Hematopoietic multipotent progenitor cell treated with erythropoietin and hydrocortisone succinate and interleukin-3 and kit ligand, for 17 days (in vitro differentiated cells): ENCODE data around the gene NTPCR.
"Not testable (repeated sequence)": the region's sequence is repeated elsewhere in the genome, so short reads cannot be mapped to it uniquely, and the experiment has no call there.

Source experiments
- DNase-seq: peaks from one replicate; pipeline ENCODE4 v3.0.0-alpha.2; 2015; ENCODE audit warnings: low spot score

NTPCR gene

DNA sequence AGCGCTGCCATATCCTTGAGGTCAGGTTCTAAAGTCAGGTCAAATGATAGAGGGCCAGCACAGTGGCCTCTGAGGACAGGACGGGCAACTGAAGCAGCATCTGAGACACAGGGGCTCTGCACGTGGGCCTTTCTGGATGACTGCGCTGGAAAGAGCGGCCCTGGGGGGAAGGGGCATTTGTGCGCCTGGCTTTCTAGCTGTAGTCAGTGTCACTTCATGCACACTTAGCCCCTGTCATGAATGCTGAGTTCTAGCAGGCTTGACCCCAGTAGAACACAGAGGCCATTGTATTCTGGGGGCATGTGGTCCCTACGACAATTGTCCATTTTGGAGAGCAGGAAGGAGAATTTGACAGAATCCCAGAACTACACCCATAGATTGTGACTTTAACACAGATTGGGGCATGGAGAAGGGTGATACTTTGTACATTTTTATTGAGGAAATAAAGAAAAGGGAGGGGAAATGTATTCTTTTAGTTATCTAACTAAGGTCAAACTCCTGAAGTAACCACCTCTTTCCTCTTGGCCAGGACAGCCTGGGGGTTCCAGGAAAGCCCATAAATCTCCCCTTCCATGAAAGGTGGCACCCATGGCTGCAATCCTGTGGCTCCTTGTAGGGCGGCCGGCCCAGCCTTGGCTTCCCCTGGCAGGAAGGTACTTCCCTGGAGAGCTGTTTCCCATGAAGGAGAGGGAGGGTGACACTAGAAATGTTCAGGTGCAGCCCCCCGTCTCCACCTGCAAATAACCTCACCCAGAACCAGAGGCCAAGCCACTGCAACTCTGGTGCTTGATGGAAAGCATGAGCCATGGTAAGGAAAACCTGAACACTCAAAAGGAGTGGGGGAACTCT is 34.4 kb downstream of the NTPCR start:
- DNase-seq = no peak

- no peak for DNase-seq
These were observed 35.6 kb downstream of the NTPCR start for GRCh38 chr1:232985882-232986526.

GRCh38 chr1:232986527-232986922 is 36.1 kb downstream of the NTPCR start:
- DNase-seq = no peak

- DNase-seq = no peak
These were observed 36.8 kb downstream of the NTPCR start for GRCh38 chr1:232987046-232987773.

GRCh38 chr1:232987774-232988140 is 37.3 kb downstream of the NTPCR start:
- DNase-seq = no peak

DNA sequence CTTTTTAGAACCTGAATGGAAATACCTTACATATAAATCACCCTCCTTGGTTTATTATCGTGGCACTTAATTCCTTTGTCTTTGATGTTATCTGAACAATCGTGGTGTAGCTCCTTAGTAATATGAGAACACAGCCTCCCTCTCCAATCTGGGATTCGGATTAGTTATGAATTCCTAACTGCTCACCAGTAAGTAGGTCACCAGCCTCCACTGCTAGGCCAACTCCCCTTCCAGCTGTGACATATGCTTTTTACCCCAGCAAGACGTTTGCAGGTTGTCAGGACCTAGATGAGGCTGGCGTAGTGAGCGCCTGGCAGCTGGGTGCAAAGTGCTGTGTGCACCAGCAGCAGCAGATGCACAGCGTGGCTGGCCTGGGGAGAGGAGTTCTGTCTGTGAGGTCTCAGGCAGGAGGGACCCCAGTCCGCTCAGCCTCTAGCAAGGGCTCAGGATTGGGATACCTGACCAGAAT is 38.2 kb downstream of the NTPCR start:
- no peak for DNase-seq

- DNase-seq = no peak
These were observed 40.0 kb downstream of the NTPCR start for GRCh38 chr1:232990176-232991128.

DNA sequence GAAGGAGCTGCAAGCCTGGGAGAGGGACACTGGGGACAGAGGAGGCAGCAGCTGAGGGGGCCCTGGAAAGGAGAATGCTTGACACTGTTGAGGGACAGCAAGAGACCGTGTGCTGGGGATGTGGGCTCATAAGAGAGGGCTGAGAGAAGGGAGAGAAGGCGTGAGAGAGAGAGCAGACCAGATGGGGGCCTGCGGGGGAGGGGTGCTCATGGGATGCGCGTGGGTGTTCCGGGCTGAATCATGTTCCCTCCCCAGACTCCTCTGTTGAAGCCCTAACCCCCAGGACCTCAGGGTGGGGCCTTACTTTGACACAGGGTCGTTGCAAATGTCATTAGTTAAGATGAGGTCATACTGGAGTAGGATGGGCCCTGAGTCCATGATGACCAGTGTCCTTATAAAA is 40.8 kb downstream of the NTPCR start:
- DNase-seq = no peak

DNA sequence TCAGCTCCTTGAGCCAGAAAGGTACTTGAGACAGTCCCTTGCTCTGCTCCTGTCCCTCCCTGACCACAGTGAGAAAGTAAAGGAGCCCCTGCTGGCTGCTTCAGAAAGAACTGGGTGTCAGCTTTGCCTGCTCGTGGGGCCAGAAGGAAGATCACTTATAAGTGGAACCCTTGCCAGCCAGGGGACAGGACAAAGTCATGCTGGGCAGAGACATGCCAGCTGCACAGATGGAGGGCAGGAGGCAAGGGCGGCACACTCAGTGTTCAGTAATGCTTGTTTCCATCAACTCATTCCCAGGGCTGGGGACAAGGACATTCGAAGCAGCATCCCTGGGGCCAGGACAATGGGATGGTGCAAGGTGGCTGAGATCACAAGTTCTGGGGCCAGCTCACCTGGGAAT is 41.8 kb downstream of the NTPCR start:
- no peak for DNase-seq

GRCh38 chr1:232993555-232993954 is 43.1 kb downstream of the NTPCR start:
- DNase-seq = no peak

DNA sequence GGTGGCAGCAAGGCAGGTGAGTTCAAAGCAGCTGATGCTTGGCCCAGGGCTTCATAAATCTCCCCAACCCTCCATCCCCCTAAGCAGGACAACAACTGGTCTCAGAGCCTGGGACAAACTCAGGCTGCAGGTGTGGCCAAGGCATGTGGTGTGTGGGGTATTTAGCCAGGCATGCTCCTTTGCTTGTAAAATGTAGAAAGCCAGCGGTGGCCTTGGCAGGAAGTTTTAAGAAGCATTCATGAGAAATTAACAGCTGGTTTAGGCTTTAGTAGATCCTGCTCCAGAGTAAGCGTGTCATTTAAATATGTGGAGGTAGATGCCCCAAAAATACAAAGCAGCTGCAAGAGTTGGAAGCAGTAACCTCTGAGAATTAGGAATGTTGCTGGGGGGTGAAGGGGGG is 44.8 kb downstream of the NTPCR start:
- no peak for DNase-seq

DNA sequence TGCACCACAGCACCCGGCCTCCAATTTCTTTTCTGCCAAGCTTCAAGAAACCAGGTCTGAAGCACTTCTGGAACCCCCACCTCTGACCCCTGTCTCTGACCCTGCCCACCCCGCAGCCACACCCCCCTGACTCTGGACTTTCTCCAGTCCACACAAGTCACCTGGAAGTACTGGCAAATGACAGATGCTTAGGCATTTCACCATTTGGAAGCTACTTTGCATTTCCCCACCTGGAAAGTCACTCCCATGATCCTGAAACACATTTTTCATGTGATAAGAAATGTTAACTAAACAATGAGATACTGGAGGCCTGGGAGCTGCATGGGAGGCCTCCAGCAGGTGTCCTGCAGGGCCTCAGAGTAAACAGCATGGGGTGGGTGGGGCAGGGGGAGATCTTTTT is 45.7 kb downstream of the NTPCR start:
- no peak for DNase-seq

- no peak for DNase-seq
These were observed 47.7 kb downstream of the NTPCR start for GRCh38 chr1:232998138-232998537.

DNA sequence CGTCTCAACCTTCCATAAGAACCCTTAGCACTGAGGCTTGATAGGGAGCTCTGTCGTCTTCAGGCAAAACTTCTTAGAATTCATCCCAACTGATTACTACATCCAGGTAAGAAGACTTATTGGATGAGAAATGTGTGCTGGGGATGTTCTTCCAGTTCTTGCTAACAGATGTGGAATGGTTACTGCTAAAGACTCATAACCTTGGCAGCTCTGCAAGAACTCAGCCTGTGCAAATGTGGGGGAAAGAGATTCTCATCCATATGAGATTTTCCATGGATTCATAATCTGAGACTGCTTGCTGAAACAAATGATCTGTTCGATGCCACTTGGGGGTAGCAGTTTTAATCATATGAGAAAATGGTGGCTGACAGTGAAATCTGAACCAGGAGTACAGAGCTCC is 48.2 kb downstream of the NTPCR start:
- no peak for DNase-seq

DNA sequence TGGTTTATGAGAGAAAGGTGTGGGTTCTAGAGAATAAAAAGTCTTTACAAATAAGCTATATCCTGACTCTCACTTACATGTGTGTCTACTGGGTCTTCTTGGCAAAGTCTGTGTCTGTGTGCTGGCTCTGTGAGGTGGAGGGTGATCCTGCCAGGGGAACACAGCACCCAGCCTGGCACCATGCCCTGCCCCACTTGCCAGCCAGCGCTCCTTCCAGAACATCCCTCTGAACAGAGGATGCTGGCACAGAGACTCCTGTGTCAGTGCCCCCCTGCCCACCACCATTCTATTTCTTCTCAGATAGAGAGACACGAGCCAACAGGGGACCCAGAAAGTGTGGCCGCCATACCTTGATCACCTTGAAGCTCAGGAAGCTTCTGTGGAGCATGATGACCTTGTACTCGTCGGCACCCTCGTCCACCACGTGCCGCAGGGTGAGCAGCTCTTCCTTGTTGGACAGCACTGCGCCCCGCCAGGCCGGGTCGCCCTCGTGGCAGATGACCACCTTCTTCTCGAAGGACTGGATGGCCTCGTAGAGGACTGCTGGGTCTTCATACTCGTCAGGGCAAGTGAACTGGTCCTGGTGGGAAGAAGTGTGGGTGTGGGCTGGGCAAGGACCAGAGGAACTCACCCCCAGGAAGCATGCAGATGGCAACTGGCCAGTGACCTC is 49.7 kb downstream of the NTPCR start:
- DNase-seq = no peak

- DNase-seq = not testable (repeated sequence)
These were observed 53.2 kb downstream of the NTPCR start for GRCh38 chr1:233003638-233004037.

DNA sequence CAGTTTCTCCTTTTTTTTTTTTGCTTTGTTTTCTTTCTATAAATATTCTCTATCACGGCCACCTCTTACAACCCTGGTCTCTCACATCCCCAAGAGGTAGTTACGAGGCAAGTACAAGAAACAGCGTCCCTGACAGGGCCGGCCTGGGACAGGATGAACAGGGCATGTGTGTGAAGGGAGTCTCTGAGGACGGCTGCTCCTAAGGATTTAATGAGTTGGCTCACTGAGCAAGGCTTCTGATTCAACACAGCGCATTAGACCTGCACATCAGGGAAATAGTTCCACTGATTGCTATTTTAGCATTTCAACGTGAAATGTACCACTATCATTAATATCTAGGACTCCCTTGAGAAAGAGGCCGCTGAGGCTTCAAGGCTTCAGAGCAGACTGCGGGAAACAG is 54.0 kb downstream of the NTPCR start:
- DNase-seq = no peak

GRCh38 chr1:233005156-233005555 is 54.7 kb downstream of the NTPCR start:
- DNase-seq = no peak

- DNase-seq = no peak
These were observed 55.3 kb downstream of the NTPCR start for GRCh38 chr1:233005703-233006102.

- DNase-seq = no peak
These were observed 55.7 kb downstream of the NTPCR start for GRCh38 chr1:233006108-233006507.

- no peak for DNase-seq
These were observed 56.1 kb downstream of the NTPCR start for GRCh38 chr1:233006541-233006973.
